Activated CD4-positive, alpha-beta T cell treated with anti-CD3 and anti-CD28 coated beads, Interleukin-2, amount 50 U/mL, for 4 hours (primary cell): ENCODE results near the gene SERINC1.

Experiments
- DNase-seq, 2 experiments: peaks; one replicate each; pipeline ENCODE4 v3.0.0-alpha.2; 2020

SERINC1 gene

GRCh38 chr6:122431780-122432179 lies 39.8 kb downstream of the SERINC1 start:
- DNase-seq = no peak

GRCh38 chr6:122429323-122429722 lies 42.3 kb downstream of the SERINC1 start:
- DNase-seq = no peak

- DNase-seq = no peak
Observed at GRCh38 chr6:122428781-122429180, 42.8 kb downstream of the SERINC1 start.

GRCh38 chr6:122426597-122426996 lies 45.0 kb downstream of the SERINC1 start:
- DNase-seq = no peak

- no peak for DNase-seq
Observed at GRCh38 chr6:122423734-122424133, 47.9 kb downstream of the SERINC1 start.

- DNase-seq = no peak
Observed at GRCh38 chr6:122422614-122423267, 48.9 kb downstream of the SERINC1 start.

GRCh38 chr6:122422003-122422402 lies 49.6 kb downstream of the SERINC1 start:
- no peak for DNase-seq

GRCh38 chr6:122416825-122417224 lies 54.8 kb downstream of the SERINC1 start:
- no peak for DNase-seq

GRCh38 chr6:122412001-122412400 lies 59.6 kb downstream of the SERINC1 start:
- DNase-seq = no peak

GRCh38 chr6:122408702-122409458 lies 62.7 kb downstream of the SERINC1 start:
- no peak for DNase-seq

- DNase-seq = no peak
Observed at GRCh38 chr6:122408240-122408639, 63.4 kb downstream of the SERINC1 start.

- no peak for DNase-seq
Observed at GRCh38 chr6:122407712-122408111, 63.9 kb downstream of the SERINC1 start.

GRCh38 chr6:122406187-122406586 lies 65.4 kb downstream of the SERINC1 start:
- DNase-seq = no peak

GRCh38 chr6:122405417-122405816 lies 66.2 kb downstream of the SERINC1 start:
- DNase-seq = no peak

- DNase-seq = no peak
Observed at GRCh38 chr6:122404444-122404843, 67.2 kb downstream of the SERINC1 start.

- DNase-seq = no peak
Observed at GRCh38 chr6:122401104-122401503, 70.5 kb downstream of the SERINC1 start.

- DNase-seq = no peak
Observed at GRCh38 chr6:122400462-122401089, 71.0 kb downstream of the SERINC1 start.

GRCh38 chr6:122400121-122400450 lies 71.5 kb downstream of the SERINC1 start:
- peak; percentile 2 to 5 for DNase-seq

- peak; percentile 88 to 91 for DNase-seq
Observed at GRCh38 chr6:122399348-122400120, 72.1 kb downstream of the SERINC1 start, which contains the start of gene HSF2. HSF2 (plus strand) TSS chr6:122399652; CDS start chr6:122399738, 86 bp downstream.

GRCh38 chr6:122399055-122399347 lies 72.6 kb downstream of the SERINC1 start:
- DNase-seq = no peak

GRCh38 chr6:122394016-122394415 lies 77.6 kb downstream of the SERINC1 start:
- no peak for DNase-seq

- no peak for DNase-seq
Observed at GRCh38 chr6:122393351-122393896, 78.2 kb downstream of the SERINC1 start.
